ENCODE measurements around the gene WDR35.
"Not testable (repeated sequence)": the region's sequence is repeated elsewhere in the genome, so short reads cannot be mapped to it uniquely, and the experiment has no call there.

The WDR35 gene

GRCh38 chr2:19933351-19933981, 56.4 kb downstream of the WDR35 start:
- TF ChIP-seq CTCF (IDR thresholded peaks at IDR 0.05; ENCODE audit: unreplicated experiment in 3 of 3) = no peak
- peak overlapping the region in 1 of 3 experiments; percentile 71 for H3K27ac Mint-ChIP-seq
- peaks cover 13% of the 10 kb centered on the region for H3K4me1 Mint-ChIP-seq
- H3K36me3 Mint-ChIP-seq (ENCODE audit: low read depth) = peaks cover 59% of the 10 kb centered on the region
- H3K4me3 Mint-ChIP-seq = no peak overlapping the region
- H3K27me3 Mint-ChIP-seq (ENCODE audit: low read depth) = no peaks in the 10 kb centered on the region
- peaks cover 2% of the 10 kb centered on the region for H3K9me3 Mint-ChIP-seq

- peaks cover 63% of the 10 kb centered on the region for H3K36me3 Mint-ChIP-seq (ENCODE audit: low read depth)
- H3K4me3 Mint-ChIP-seq = no peak overlapping the region
- H3K4me1 Mint-ChIP-seq = peaks cover 12% of the 10 kb centered on the region
- no peak for TF ChIP-seq CTCF (IDR thresholded peaks at IDR 0.05; ENCODE audit: unreplicated experiment in 3 of 3)
- peaks cover 3% of the 10 kb centered on the region for H3K9me3 Mint-ChIP-seq
- no peaks in the 10 kb centered on the region for H3K27me3 Mint-ChIP-seq (ENCODE audit: low read depth)
- H3K27ac Mint-ChIP-seq = peak overlapping the region in 1 of 3 experiments; percentile 71
Observed at GRCh38 chr2:19932928-19933327, 57.0 kb downstream of the WDR35 start.

- TF ChIP-seq CTCF (IDR thresholded peaks at IDR 0.05; ENCODE audit: unreplicated experiment in 3 of 3) = no peak
- no peak overlapping the region for H3K4me3 Mint-ChIP-seq
- peaks cover 71% of the 10 kb centered on the region for H3K36me3 Mint-ChIP-seq (ENCODE audit: low read depth)
- H3K27ac Mint-ChIP-seq = no peak overlapping the region
- H3K4me1 Mint-ChIP-seq = peaks cover 7% of the 10 kb centered on the region
- no peaks in the 10 kb centered on the region for H3K27me3 Mint-ChIP-seq (ENCODE audit: low read depth)
- peaks cover 25% of the 10 kb centered on the region for H3K9me3 Mint-ChIP-seq
Observed at GRCh38 chr2:19929226-19929625, 60.7 kb downstream of the WDR35 start.

GRCh38 chr2:19927816-19928215, 62.1 kb downstream of the WDR35 start:
- Mint-ChIP-seq H3K36me3 (ENCODE audit: low read depth) (peaks cover 79% of the 10 kb centered on the region), H3K9me3 (peaks cover 25% of the 10 kb centered on the region)
- H3K4me3 Mint-ChIP-seq; H3K4me1 Mint-ChIP-seq; H3K27me3 Mint-ChIP-seq (ENCODE audit: low read depth); H3K27ac Mint-ChIP-seq: not testable (repeated sequence)

- not testable (repeated sequence) for H3K27me3 Mint-ChIP-seq (ENCODE audit: low read depth); H3K4me1 Mint-ChIP-seq; H3K4me3 Mint-ChIP-seq; H3K27ac Mint-ChIP-seq
- peaks cover 36% of the 10 kb centered on the region for H3K9me3 Mint-ChIP-seq
- peaks cover 89% of the 10 kb centered on the region for H3K36me3 Mint-ChIP-seq (ENCODE audit: low read depth)
Observed at GRCh38 chr2:19924526-19924925, 65.4 kb downstream of the WDR35 start.

- Mint-ChIP-seq H3K36me3 (ENCODE audit: low read depth) (peaks cover 86% of the 10 kb centered on the region), H3K9me3 (peaks cover 35% of the 10 kb centered on the region)
- not testable (repeated sequence) for H3K27ac Mint-ChIP-seq; H3K4me3 Mint-ChIP-seq; H3K27me3 Mint-ChIP-seq (ENCODE audit: low read depth); H3K4me1 Mint-ChIP-seq
Observed at GRCh38 chr2:19922188-19922587, 67.7 kb downstream of the WDR35 start.

GRCh38 chr2:19916385-19916950, 73.4 kb downstream of the WDR35 start:
- no peak overlapping the region for H3K4me3 Mint-ChIP-seq

More at GRCh38 chr2:19916385-19916950, 73.4 kb downstream of the WDR35 start:
- peaks cover 21% of the 10 kb centered on the region for H3K9me3 Mint-ChIP-seq
- no peak overlapping the region for H3K27ac Mint-ChIP-seq
- H3K4me1 Mint-ChIP-seq = no peaks in the 10 kb centered on the region
- peaks cover 49% of the 10 kb centered on the region for H3K36me3 Mint-ChIP-seq (ENCODE audit: low read depth)
- H3K27me3 Mint-ChIP-seq (ENCODE audit: low read depth) = no peaks in the 10 kb centered on the region
- TF ChIP-seq CTCF (IDR thresholded peaks at IDR 0.05; ENCODE audit: unreplicated experiment in 3 of 3) = no peak

Measured in nephron (organoid).